K562 (cell line): Measurements from ENCODE around the gene CRYZL1.

Experiments
- BRCA1 ChIP-seq, 2 experiments: fragments of 450-650 bp in 1 of 2; sonication (generic) in 1 of 2; formaldehyde crosslinking in 1 of 2; IDR thresholded peaks; 2 replicates each; pipeline versions ENCODE4 v1.5.0 to v1.6.1; 2017 to 2020; ENCODE audit warnings: mild to moderate bottlenecking in 1 of 2, missing genetic modification reagents in 1 of 2
- JUN ChIP-seq, 2 experiments: sonication (generic) in 1 of 2; formaldehyde crosslinking in 1 of 2; IDR thresholded peaks; 2 replicates each; pipeline versions ENCODE4 v1.6.1 to v1.8.0; 2012 to 2022; ENCODE audit warnings: borderline replicate concordance in 2 of 2, mild to moderate bottlenecking in 2 of 2, improper control_type of control experiment in 1 of 2, low read depth in 1 of 2, low read length in 1 of 2, missing genetic modification reagents in 1 of 2
- MTA1 ChIP-seq: fragments of 450-650 bp; IDR thresholded peaks from 2 replicates; pipeline ENCODE4 v1.6.1; 2017; ENCODE audit warnings: borderline replicate concordance
- SMARCC2 ChIP-seq: fragments of 450-650 bp; IDR thresholded peaks from 2 replicates; pipeline ENCODE4 v1.6.1; 2017; ENCODE audit warnings: antibody characterized with exemption, moderate library complexity, mild to moderate bottlenecking, low read depth
- TGIF2 ChIP-seq: sonication (generic); formaldehyde crosslinking; IDR thresholded peaks from 2 replicates; pipeline ENCODE4 v1.8.1; 2022; ENCODE audit warnings: mild to moderate bottlenecking, missing genetic modification reagents, moderate library complexity
- TF ChIP-seq, protein P1 (sequence below): fragments of 450-650 bp; IDR thresholded peaks from 2 replicates; pipeline ENCODE4 v1.6.1; 2016; ENCODE audit warnings: borderline replicate concordance
- TF ChIP-seq, protein P2 (sequence below), 2 experiments: fragments of 450-650 bp; formaldehyde crosslinking in 1 of 2; IDR thresholded peaks; 2 replicates each; pipeline versions ENCODE4 v1.4.0 to v1.6.1; 2014 to 2020; ENCODE audit warnings: mild to moderate bottlenecking in 2 of 2, borderline replicate concordance in 1 of 2, low read depth in 1 of 2

GRCh38 chr21:33655588-33656221 lies 14.2 kb upstream of the CRYZL1 start:
- TF ChIP-seq JUN (IDR thresholded peaks at IDR 0.05; ENCODE audit: borderline replicate concordance, low read depth, low read length) (peak; percentile 81), JUN (CRISPR knock-in tag; IDR thresholded peaks at IDR 0.05; ENCODE audit: borderline replicate concordance) (no peak), TGIF2 (CRISPR knock-in tag) (no peak), MTA1 (peak; percentile 52; the same call in 1 of the 2 replicates), SMARCC2 (no peak; the same call in 1 of the 2 replicates), BRCA1 (IDR thresholded peaks at IDR 0.05) (no peak), BRCA1 (CRISPR knock-in tag; IDR thresholded peaks at IDR 0.05) (no peak)
- TF ChIP-seq, protein P1, sequence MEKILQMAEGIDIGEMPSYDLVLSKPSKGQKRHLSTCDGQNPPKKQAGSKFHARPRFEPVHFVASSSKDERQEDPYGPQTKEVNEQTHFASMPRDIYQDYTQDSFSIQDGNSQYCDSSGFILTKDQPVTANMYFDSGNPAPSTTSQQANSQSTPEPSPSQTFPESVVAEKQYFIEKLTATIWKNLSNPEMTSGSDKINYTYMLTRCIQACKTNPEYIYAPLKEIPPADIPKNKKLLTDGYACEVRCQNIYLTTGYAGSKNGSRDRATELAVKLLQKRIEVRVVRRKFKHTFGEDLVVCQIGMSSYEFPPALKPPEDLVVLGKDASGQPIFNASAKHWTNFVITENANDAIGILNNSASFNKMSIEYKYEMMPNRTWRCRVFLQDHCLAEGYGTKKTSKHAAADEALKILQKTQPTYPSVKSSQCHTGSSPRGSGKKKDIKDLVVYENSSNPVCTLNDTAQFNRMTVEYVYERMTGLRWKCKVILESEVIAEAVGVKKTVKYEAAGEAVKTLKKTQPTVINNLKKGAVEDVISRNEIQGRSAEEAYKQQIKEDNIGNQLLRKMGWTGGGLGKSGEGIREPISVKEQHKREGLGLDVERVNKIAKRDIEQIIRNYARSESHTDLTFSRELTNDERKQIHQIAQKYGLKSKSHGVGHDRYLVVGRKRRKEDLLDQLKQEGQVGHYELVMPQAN: no peak
- TF ChIP-seq, protein P2, sequence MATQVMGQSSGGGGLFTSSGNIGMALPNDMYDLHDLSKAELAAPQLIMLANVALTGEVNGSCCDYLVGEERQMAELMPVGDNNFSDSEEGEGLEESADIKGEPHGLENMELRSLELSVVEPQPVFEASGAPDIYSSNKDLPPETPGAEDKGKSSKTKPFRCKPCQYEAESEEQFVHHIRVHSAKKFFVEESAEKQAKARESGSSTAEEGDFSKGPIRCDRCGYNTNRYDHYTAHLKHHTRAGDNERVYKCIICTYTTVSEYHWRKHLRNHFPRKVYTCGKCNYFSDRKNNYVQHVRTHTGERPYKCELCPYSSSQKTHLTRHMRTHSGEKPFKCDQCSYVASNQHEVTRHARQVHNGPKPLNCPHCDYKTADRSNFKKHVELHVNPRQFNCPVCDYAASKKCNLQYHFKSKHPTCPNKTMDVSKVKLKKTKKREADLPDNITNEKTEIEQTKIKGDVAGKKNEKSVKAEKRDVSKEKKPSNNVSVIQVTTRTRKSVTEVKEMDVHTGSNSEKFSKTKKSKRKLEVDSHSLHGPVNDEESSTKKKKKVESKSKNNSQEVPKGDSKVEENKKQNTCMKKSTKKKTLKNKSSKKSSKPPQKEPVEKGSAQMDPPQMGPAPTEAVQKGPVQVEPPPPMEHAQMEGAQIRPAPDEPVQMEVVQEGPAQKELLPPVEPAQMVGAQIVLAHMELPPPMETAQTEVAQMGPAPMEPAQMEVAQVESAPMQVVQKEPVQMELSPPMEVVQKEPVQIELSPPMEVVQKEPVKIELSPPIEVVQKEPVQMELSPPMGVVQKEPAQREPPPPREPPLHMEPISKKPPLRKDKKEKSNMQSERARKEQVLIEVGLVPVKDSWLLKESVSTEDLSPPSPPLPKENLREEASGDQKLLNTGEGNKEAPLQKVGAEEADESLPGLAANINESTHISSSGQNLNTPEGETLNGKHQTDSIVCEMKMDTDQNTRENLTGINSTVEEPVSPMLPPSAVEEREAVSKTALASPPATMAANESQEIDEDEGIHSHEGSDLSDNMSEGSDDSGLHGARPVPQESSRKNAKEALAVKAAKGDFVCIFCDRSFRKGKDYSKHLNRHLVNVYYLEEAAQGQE (IDR thresholded peaks at IDR 0.05; ENCODE audit: borderline replicate concordance): no peak
- TF ChIP-seq, protein P2 (CRISPR knock-in tag; IDR thresholded peaks at IDR 0.05; ENCODE audit: low read depth): no peak
